GM18868 (cell line): ENCODE data around the gene ATP6V1G3.
A peak's percentile ranks its signal among the peaks of the same experiment; 100 is the strongest.
"Not testable (repeated sequence)": the region's sequence is repeated elsewhere in the genome, so short reads cannot be mapped to it uniquely, and the experiment has no call there.

ENCODE experiments used
- ATAC-seq: cut with Tn5 transposase; IDR thresholded peaks from one replicate; pipeline ENCODE4 v1.9.1; 2021; ENCODE audit warnings: mild to moderate bottlenecking, moderate library complexity; ENCODE audit not compliant: unreplicated experiment

The ATP6V1G3 gene

DNA sequence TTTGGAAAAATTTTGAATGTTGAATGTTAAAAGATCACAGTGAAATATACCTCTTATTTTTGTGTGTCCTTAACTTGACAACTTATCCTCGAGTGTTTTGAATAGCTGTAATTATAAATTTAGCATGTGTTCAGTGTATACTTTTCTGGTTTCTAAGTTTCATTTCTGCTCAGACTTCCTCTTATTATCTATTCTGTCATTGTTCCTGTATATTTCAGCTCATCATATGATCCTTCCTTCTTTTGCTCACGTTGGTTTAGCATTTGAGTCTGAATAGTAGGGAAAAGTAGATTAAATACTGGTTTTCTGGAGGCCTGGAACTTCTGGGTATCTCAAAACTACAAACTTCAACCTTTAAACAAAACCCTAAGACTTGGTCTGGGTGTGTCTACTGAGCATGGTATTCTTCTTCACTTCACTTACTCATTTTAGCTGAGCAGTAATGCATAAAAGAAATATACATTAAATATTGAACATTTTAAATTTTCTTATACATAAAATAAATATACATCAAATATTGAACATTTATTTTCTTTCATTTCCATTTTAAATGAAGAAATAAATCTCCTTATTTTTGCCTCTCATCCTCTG, 3.3 kb upstream of the ATP6V1G3 start:
- ATAC-seq, result peak; percentile 94

GRCh38 chr1:198542632-198543031, 2.2 kb upstream of the ATP6V1G3 start:
- no peak for ATAC-seq

- no peak for ATAC-seq
These were observed 1.3 kb upstream of the ATP6V1G3 start for GRCh38 chr1:198541737-198542136.

GRCh38 chr1:198538579-198539364, 1.7 kb downstream of the ATP6V1G3 start:
- ATAC-seq, result no peak

- ATAC-seq, result no peak
These were observed 4.8 kb downstream of the ATP6V1G3 start for GRCh38 chr1:198535631-198536030.

- no peak for ATAC-seq
These were observed 5.7 kb downstream of the ATP6V1G3 start for GRCh38 chr1:198534548-198535418.

GRCh38 chr1:198531891-198532290, 8.6 kb downstream of the ATP6V1G3 start:
- no peak for ATAC-seq

- no peak for ATAC-seq
These were observed 9.5 kb downstream of the ATP6V1G3 start for GRCh38 chr1:198530953-198531352.

GRCh38 chr1:198529414-198529813, 11.1 kb downstream of the ATP6V1G3 start:
- ATAC-seq, result no peak

GRCh38 chr1:198528364-198528763, 12.1 kb downstream of the ATP6V1G3 start:
- no peak for ATAC-seq

GRCh38 chr1:198524556-198524955, 15.9 kb downstream of the ATP6V1G3 start:
- no peak for ATAC-seq

- ATAC-seq, result not testable (repeated sequence)
These were observed 16.4 kb downstream of the ATP6V1G3 start for GRCh38 chr1:198524127-198524526.

GRCh38 chr1:198523182-198523950, 17.1 kb downstream of the ATP6V1G3 start:
- ATAC-seq, result no peak

GRCh38 chr1:198520524-198521254, 19.8 kb downstream of the ATP6V1G3 start:
- ATAC-seq, result peak; percentile 94

DNA sequence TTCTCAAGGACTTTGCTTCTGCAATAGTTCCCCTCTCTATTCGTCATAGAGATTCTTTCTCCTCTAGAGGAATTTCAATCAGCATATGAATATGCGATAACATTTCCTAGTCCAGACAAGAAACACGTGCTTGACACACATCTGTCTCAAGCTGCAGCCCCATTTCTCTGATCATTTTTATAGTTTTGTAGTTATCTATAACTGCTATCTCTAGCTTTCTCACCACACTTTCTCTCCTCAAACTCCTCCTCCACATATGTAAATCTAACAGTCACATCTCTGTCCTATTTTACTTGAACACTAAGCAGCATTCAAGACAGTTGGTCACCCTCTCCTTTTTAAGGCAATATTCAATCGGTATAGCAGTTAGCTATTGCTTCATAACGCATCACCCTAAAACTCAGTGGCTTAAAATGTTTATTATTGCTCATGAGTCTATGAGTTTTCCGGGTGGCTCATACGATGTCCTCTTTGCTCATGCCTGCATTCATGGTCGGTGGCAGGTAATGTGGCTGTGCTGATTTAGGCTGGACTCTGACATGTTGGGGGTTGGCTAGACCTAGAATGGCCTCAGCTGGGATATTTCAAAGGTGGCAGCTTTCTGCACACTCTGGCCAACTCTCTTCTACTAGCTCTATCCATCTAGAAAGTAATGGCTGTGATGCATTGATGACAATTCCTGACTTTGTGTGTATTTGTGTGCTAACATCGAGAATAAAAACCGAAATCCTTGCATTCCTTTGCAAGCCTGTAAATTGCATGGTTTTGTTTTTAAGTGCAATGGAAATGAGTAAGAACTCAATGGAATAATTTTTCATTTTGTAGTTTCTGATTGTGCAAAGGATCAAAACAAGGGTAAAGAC, 20.6 kb downstream of the ATP6V1G3 start:
- peak; percentile 2 for ATAC-seq

DNA sequence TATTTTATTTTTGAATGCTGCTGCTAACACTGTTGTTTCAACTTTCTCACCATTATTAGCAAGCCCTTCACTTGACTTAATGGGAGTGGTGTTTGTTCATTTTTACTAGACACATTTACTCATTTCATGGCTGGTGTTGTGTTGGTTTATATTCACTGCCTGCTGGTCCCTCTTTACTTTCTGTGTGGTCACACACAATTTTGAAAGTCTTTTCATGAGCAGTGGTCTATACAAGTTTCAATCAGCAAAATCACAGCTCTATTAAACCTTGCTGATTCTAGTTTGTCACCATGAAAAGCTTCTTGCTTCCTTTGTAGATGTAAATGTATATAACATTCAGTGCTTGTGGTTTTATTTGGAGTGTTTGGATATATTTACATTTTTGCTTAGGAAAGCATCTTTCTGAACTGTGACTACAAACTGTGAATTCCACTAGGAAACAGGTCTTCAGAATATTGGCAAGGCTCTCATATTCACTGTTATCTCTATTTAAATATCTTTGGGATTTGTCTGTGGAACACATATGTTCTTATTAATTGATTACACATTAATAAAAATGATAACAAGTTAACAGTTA, 22.8 kb downstream of the ATP6V1G3 start:
- no peak for ATAC-seq

DNA sequence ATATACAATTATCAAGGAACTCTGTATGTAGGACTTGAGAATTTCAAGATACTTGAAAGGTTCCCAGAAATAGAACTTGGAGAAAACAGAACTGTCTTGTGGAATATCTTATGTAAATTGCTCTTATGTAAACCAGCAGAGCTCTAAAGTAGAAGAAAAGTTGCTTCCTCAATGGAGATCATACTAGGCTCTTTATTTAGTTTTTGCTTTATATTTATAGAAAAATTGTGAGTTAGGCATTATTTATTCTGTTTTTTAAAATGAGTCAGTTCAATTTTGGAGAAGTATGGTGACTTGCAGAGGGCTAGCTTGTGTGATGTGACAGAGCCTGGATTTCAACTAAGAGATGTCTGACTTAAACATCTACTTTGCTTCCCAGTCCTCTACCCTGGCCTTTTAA, 40.4 kb downstream of the ATP6V1G3 start:
- ATAC-seq, result no peak

DNA sequence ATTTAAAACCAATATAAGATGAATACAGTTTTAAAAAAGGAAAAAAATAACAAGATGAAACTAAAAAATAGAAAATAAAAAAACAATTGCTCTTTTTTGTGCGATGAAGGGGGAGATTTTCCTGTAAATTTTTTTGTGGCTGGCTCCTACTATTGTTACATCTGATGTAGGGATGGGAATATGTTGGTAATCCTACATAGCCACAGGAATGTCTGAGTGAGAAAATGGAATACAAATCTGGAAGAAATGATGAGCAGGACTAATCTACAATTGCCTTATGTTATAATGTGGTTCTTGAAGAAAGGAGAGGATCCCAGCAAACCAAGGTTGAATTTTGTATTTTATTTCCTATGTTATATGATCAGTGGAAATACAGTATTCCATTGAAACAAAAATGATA, 40.9 kb downstream of the ATP6V1G3 start:
- ATAC-seq, result no peak

DNA sequence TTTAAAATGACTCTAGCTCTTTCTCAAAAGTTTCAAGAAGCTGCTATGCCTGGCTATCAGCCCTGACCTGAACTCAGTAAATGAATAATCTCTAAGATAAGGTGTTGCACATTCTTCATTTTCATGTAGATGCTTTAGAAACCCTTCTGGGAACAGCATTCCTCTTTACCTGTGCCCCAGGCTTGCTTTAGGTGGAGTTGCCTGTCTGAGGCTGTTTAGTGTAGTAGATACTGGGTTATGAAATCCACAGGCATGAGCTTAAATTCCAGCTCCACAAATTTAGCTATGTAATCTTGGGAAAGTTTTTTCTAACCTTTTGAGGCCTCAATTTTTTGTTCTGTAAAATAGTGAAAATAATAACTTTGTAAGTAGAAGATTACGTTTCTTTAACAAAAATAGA, 41.6 kb downstream of the ATP6V1G3 start:
- no peak for ATAC-seq
